GM19397 (cell line): Measurements from ENCODE around the gene SWAP70.

Source experiments
- ATAC-seq: cut with Tn5 transposase; IDR thresholded peaks from one replicate; pipeline ENCODE4 v1.9.1; 2021; ENCODE audit warnings: mild to moderate bottlenecking, moderate library complexity; ENCODE audit not compliant: unreplicated experiment

Gene SWAP70

DNA sequence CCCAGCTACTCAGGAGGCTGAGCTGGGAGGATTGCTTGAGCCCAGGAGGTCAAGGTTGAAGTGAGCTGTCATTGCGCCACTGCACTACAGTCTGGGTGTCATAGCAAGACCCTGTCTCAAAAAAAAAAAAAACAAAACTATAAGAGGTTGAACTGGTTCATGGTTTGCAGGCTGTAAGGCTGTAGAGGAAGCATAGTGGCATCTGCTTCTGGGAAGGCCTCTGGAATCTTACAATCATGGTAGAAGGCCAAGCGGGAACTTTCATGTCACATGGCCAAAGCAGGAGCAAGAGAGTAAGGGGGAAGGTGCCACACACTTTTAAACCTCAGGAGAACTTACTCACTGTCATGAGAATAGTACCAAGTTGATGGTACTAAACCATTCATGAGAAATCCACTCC is 109.6 kb downstream of the SWAP70 start:
- no peak for ATAC-seq

DNA sequence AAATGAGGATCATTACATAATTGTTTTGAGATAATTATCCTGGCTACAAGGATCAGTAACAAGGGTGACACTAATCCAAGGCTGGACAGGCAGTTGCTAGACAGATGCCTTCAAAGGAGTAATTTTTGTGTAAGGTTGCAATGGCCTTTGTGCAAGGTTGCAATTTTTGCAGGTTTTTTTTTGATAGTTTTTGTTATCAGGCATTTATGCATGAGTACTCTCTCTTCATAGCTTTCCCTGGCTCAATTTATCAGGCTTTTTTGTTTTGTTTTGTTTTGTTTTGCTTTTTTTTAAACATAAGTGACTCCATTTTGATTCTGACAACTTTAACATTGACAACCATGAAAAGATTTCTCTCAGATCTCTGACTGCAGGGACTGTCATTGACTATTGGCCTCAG is 110.2 kb downstream of the SWAP70 start:
- no peak for ATAC-seq

DNA sequence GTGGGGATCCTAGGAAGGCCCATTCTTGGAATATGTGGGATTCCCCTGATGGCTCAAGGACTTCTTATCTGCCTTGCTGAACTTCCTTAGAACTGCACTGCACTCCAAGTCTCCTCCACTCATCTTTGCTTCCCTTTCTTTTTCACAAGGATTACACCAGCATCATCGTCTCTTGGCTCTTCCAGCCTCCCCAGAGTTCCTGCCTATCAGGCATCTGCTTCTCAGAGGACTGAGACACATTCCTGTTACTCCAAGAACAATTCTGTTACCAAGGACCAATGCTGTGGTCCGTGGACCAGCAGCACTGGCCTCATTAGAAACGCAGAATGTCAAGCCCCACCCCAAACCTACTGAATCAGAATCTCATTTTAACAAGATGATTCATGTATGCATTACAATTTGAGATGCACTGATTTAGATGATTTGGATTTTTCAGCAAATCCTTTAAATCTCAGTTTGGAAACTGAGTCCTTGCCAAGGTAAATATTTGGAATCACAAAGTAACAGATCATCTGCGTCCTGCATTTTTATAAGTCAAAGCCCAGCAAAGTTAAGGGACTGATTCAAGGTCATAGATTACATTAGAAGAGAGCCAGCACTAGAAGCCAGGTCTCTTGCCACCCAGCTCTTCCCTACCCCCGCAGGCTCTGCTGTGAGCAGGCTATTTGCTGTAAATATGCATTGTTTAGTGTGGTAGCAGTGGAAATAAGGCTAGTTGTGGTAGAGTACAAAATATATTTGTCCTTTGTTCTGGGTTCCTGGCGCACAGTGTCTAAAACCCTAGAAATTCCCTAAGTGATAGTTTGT is 110.9 kb downstream of the SWAP70 start:
- no peak for ATAC-seq

DNA sequence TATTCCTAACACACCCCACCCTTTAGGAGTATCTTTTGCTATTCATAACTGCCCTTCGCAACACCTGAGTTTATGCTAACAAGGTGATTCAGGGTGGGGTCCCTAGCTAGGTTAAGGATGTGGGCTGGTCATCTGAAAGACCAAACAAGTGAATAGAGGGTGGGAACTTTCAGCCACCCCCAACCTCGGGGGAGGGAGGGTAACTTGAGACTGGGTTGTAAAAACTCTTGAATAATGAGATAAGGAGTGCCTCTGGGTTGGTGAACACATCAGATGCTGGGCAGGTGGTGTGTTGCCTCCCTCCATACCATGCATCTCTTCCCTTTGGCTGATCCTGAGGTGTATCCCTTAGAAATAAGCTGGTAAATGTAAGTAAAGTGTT is 111.5 kb downstream of the SWAP70 start:
- ATAC-seq = no peak

DNA sequence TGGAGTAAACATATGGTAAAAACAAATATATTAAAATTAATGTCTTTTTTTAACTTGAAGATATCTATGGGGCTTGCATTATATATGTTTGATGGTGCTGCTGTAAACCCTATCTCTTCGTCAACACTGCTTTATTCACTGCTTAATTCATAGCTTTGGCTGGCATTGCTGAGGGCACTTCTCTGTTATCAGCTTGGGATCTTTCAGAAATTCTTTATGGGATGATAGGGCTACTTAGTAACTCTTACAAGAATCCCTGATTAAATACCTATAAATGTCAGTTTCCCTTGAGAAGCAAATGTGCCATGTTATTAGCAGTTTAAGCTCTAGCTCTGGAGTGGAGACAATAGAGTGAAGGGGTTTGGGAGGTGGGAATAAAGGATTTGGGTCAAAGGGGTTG is 112.3 kb downstream of the SWAP70 start:
- no peak for ATAC-seq

DNA sequence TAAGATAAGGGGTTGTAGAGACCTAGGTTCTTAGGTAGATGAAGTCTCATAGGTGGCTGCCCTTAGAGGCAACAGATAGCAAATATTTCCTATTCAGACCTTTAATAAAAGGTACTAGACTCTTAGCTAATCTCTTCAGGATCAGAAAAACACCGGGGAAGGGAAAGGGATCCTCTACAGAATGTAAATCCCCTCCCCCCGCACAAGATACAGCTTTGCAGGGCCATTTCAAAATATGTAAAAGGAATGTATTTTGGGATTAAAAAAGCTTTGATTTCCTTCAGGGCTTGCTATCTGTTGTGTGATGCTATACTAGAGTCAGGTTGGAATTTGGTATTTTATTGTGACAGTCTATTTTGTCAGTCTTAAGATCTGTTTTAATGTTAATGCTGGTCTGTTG is 113.2 kb downstream of the SWAP70 start:
- no peak for ATAC-seq

DNA sequence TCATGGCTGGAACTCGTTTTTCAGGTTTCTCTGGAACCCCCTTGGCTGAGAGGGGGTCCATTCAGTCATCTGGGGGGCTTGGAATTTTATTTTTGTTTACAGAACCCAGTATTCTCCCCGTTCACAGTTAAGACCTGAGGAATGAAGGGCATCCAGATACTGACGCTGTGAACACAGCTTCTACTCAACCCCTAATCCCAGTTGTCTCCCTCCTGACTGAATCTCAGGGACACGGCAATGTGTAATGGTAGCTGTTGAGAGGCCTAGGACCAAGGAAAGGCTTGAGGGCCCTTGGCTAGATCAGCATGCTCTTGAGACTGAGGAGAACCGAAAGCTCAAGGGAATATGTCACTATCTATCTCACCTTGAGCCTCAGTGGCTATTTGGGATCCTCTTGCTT is 113.6 kb downstream of the SWAP70 start:
- ATAC-seq = no peak

DNA sequence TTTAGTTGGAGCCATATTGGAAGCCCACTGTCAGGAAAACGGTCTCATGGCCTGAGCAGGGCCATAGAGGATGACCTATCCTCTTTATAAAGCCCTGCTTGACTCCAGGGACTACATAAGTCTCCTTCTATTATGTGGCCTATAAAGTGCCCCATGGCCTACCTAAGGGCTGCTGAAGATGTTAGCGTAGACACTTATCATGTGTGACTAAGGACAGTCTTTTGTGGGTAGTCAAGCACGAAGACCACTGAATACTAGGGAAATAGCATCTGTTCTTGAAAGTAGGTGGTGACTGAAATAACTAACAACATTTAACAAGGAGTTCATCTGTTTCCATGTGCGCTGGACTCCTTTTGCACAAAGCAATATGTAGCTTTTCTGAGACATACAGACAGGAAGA is 117.1 kb downstream of the SWAP70 start:
- ATAC-seq = no peak

DNA sequence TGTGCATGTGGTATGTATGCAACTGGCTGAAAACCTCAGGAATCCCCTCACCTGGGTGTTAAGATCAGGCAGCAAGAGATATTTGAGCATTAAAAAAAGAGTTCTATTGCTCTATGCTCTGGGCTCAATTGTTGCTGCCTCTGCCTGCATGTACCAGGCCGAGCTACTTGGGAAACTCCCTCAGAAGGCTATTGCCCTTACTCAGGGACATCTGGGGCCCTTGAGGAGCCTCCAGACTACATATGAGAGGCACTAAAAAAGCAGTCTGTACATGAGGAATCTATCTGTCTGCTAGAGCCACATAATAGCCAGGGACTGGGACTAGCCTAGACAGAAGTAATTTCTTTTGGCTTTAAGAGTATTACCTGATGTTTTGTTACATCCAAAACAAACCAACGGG is 120.1 kb downstream of the SWAP70 start:
- no peak for ATAC-seq

DNA sequence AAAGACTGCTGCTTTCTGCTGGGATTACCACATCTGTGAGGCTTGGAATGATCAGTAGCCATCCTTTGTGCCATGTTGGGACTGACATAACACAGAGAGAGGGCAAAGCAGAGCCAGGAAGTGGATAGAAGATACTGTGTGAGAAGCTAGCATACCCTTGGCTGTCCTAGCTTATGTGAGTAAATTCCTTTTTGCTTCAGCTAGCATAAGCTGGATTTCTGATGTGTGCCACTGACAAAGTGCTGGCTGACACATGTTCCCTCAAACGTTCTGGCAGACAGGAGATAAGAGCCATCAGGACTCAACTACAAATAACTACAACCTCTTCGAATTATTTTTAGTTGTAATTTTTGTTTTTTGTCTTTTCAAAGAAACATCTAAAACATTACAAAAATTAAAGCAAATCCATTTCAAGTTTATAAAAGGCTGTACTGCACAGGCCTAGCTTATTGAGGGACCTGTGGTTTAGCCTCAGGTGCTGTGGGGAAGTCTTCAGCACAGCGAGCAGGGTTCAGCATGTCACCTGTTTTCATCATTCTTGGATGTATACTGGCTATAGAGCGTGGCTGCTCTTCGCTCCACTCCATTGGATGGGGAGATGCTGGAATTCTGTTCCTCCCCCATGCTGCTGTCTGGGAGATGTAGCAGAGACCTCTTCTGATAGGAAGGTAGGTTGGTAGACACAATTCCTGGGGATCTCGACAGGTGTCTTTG is 120.9 kb downstream of the SWAP70 start:
- ATAC-seq = no peak

DNA sequence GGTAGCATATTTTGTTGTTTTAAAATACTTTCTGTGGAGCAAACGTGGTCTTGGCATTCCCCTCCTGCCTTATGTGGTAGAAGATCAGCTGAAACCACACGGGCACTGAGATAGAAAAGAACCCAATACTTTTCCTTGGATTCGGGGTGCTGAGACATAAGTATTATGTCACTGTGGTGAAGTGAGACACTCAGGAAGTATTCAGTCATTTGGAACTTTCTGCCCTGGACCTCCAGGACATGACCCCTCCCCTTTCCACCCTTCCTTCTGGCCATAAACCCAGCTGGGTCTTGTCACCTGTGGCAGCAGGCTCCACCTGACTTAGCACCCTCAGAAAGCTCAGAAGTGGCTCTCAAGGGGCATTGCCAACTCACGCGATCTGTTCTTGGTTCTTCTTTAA is 123.4 kb downstream of the SWAP70 start:
- ATAC-seq = no peak

DNA sequence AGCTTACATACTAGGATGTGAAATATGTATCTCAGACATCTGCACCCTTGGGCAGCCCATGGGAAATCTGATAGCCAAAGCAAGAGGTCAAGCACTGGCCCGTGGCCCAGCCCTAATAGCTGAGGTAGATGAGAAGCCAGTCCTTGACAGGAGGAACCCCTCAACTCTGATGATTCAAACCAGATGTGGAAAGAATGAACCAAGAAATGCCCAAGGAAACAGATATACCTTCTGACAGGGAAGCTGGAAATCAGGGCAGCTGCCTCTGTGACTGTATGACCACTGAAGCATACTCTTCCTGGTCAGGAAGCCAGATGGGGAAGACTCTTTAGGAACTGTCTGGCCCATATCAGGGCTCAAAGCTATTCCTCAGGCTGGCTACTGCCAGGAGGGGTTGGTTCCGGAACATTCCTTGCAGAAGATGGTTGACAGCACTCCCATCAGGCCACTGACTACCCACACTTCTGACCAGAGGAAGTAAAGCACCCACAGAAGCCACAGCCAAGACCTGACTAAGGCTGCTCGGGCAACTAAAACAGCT is 124.2 kb downstream of the SWAP70 start:
- ATAC-seq = no peak

DNA sequence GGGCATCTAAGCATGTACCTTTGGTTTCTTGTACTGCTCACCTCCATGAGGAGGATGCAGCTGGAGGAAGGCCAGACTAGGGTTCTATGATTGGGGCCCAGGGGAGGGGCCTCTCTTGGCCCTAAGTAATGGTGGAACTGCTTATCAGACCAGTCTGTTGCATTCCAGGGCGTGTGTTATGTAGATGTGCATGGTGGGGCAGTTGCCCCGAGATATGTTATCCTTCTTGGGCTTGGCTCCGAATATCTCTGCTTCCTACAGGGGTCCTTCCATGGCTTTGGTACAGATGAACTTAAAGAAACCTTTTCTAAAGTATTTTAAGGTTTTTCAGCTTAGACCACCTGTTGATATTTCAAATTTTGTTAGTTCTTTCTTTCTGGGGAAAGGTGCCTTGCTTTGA is 126.0 kb downstream of the SWAP70 start:
- no peak for ATAC-seq

DNA sequence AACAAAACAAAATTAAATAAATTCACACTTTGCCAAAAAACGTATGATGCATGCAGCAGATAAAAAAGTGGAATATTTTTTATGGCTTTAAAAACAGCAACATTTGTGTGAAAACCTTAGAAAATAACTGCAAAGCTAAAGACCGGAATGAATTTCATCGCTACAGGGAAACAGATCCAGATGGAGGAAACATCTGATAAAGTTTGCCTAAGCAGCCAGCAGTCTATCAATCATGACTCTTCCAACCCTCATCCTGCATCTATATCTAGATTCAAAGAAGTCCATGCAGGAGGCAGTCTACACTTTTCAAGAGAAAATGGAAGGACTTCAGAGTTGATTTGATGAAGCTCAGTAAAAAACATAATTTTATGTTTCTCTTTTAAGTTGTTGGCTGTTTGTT is 126.8 kb downstream of the SWAP70 start:
- ATAC-seq = no peak

DNA sequence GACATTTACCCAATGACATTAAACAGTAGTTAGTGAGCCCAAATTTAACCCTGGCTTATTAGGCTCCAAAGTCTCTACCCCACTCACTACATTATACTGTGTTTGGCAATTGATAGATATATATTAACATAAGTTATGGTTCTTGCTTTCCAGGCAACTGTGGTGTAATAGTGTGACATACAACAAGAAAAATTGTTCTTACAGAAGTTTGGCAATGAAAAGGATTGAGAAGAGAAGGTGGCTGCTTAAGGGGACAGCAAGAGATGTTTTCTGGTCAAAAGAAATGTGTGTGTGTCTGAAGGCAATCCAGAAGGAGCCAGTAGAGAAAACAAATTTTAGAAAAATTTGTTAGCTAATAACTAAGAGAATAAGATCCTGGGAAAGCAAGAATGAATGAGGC is 132.4 kb downstream of the SWAP70 start:
- no peak for ATAC-seq

DNA sequence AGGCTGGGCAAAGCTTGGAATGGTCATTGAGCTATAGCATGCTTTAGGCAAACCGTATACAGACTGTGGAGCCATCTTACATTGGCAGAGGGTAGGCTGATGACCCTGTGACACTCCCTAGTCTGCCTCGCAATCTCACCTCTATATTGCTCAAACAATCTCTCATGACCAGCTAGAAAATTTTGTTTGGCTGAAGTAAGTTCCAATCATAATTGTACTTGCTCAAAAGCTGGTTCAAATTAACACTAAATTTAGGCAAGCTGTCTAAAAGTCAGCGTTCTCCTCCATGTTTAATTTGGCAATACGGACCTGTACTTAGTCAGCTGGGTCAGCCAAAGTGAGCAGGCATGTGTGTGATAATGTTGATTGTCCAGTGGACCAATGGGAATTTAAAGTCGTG is 133.0 kb downstream of the SWAP70 start:
- ATAC-seq = no peak

DNA sequence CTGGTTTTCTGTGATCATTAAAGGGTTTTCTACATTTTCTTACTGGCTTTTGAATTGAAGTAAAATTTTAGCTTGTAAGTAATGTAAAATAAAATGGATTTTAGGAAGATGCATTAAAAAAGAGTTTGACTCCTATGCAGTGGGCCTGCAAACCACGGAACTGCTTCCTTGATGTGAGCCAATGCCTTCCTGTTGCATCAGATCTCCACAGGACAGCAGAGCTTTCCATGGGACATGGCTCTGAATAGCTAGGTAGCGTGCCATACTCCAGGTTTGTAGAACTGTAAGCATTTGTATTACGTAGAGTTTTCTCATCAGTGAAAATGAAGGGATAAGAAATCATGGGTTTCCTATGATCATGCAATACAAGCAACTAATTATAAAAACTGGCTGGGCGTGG is 133.4 kb downstream of the SWAP70 start:
- ATAC-seq = no peak

DNA sequence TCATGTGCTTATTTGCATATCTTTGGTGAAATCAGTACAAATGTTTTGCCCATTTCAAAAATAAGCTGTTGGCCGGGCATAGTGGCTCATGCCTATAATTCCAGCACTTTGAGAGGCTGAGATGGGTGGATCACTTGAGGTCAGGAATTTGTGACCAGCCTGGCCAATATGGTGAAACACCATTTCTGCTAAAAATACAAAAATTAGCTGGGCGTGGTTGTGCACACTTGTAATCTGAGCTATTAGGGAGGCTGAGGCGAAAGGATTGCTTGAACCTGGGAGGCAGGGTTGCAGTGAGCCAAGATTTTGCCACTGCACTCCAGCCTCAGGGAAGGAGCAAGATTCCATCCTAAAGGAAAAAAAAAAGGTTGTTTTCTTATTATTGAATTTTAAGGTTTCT is 136.0 kb downstream of the SWAP70 start:
- ATAC-seq = no peak

DNA sequence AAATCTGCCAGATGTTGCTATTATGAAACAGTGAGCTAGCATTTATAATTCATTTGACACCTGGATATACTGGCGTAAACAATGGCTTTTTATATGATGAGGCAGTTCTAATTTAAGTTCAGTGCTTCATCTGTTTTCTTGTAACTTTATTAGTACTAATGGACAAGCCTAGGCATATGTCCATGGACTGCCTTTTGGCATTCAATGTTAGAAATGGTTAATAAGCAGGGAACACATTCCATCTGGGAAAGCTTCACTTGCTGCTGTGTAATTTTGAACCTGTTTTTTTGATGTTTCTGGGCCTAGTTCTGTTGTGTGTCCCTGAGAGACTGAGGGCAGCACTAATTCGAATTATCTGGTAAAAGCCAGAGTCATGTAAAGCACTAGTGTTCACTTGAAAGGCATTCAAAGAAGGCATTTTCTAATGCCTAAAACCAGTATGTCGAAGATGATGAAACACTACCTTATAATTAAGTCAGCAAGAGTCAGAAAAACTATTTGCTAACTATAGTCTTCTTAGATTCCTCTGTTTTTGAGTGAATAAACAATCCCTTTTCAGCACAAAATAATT is 138.5 kb downstream of the SWAP70 start:
- ATAC-seq = no peak
